WTC11 (cell line): ENCODE data around the gene IL26. TPM values are rescaled to one million over a fixed set of nuclear protein-coding genes. Genes with fewer than 3 reads are reported as not detected.

ENCODE experiments used
- ATAC-seq: fragments of 200-7000 bp; cut with Tn5 transposase; 2 replicates; pipeline ENCODE4 v1.10.0; 2021; ENCODE audit warnings: mild to moderate bottlenecking, moderate library complexity
- CTCF ChIA-PET: fragments of 300-600 bp; sonication (Branson Sonifier 250); formaldehyde crosslinking; loops from one replicate; lab custom pipeline; 2021; ENCODE audit warnings: antibody characterized with exemption; lab: Charles Lee
- POLR2A ChIA-PET: fragments of 350-600 bp; sonication (Branson Sonifier 250); formaldehyde crosslinking; loops from one replicate; lab custom pipeline; 2021; ENCODE audit warnings: antibody characterized with exemption; lab: Charles Lee
- DNase-seq: peaks from one replicate; pipeline ENCODE4 v3.0.0; 2021; ENCODE audit warnings: low spot score
- H3K27ac Mint-ChIP-seq: 2 replicates; pipeline ENCODE4 v1.8.0; 2021; ENCODE audit warnings: mixed read lengths
- H3K27me3 Mint-ChIP-seq: 2 replicates; pipeline ENCODE4 v1.8.0; 2021; ENCODE audit warnings: low read depth, mild to moderate bottlenecking, moderate library complexity, mixed read lengths
- H3K36me3 Mint-ChIP-seq: 2 replicates; pipeline ENCODE4 v1.8.0; 2021; ENCODE audit warnings: mixed read lengths
- H3K4me1 Mint-ChIP-seq: 2 replicates; pipeline ENCODE4 v1.8.0; 2022; ENCODE audit warnings: mixed read lengths
- H3K4me3 Mint-ChIP-seq: 2 replicates; pipeline ENCODE4 v1.8.0; 2021; ENCODE audit warnings: mild to moderate bottlenecking, moderate library complexity, mixed read lengths
- H3K9me3 Mint-ChIP-seq: 2 replicates; pipeline ENCODE4 v1.8.0; 2021; ENCODE audit warnings: mixed read lengths
- ARID4B ChIP-seq: sonication (generic); formaldehyde crosslinking; IDR thresholded peaks from 2 replicates; pipeline ENCODE4 v1.8.0; 2023; ENCODE audit warnings: missing genetic modification reagents, mild to moderate bottlenecking, borderline replicate concordance
- CREB1 ChIP-seq: sonication (generic); formaldehyde crosslinking; IDR thresholded peaks from 2 replicates; pipeline ENCODE4 v1.8.0; 2023; ENCODE audit warnings: mild to moderate bottlenecking, missing genetic modification reagents
- CREM ChIP-seq: sonication (generic); formaldehyde crosslinking; IDR thresholded peaks from 2 replicates; pipeline ENCODE4 v1.8.1; 2022; ENCODE audit warnings: mild to moderate bottlenecking, missing genetic modification reagents, moderate library complexity
- CTCF ChIP-seq: fragments of 200-600 bp; IDR thresholded peaks from 2 replicates; pipeline ENCODE4 v1.8.0; 2022; ENCODE audit warnings: antibody characterized with exemption
- FOXK1 ChIP-seq: sonication (generic); formaldehyde crosslinking; IDR thresholded peaks from 2 replicates; pipeline ENCODE4 v1.8.0; 2022; ENCODE audit warnings: mild to moderate bottlenecking, moderate library complexity, missing genetic modification reagents
- HMGXB4 ChIP-seq: sonication (generic); formaldehyde crosslinking; IDR thresholded peaks from 2 replicates; pipeline ENCODE4 v1.8.1; 2023; ENCODE audit warnings: mild to moderate bottlenecking, moderate library complexity, missing genetic modification reagents
- JUN ChIP-seq: sonication (generic); formaldehyde crosslinking; IDR thresholded peaks from 2 replicates; pipeline ENCODE4 v1.8.0; 2023; ENCODE audit warnings: mild to moderate bottlenecking, missing genetic modification reagents
- KAT7 ChIP-seq: sonication (generic); formaldehyde crosslinking; IDR thresholded peaks from 2 replicates; pipeline ENCODE4 v1.8.1; 2023; ENCODE audit warnings: missing genetic modification reagents, mild to moderate bottlenecking, borderline replicate concordance
- NFE2L1 ChIP-seq: sonication (generic); formaldehyde crosslinking; IDR thresholded peaks from 2 replicates; pipeline ENCODE4 v1.8.1; 2023; ENCODE audit warnings: missing genetic modification reagents
- NR1H2 ChIP-seq: sonication (generic); formaldehyde crosslinking; IDR thresholded peaks from 2 replicates; pipeline ENCODE4 v1.9.0; 2021; ENCODE audit warnings: mild to moderate bottlenecking, moderate library complexity, missing genetic modification reagents
- NR2C2 ChIP-seq: sonication (generic); formaldehyde crosslinking; IDR thresholded peaks from 2 replicates; pipeline ENCODE4 v1.8.0; 2022; ENCODE audit warnings: mild to moderate bottlenecking, missing genetic modification reagents
- PRRX2 ChIP-seq: fragments of 250-450 bp; sonication (Bioruptor Pico); IDR thresholded peaks from 2 replicates; pipeline ENCODE4 v1.8.0; 2021; ENCODE audit warnings: mild to moderate bottlenecking
- RELA ChIP-seq: sonication (generic); formaldehyde crosslinking; IDR thresholded peaks from 2 replicates; pipeline ENCODE4 v1.8.1; 2022; ENCODE audit warnings: missing genetic modification reagents, mild to moderate bottlenecking, borderline replicate concordance
- SOX15 ChIP-seq: fragments of 250-450 bp; sonication (Bioruptor Pico); IDR thresholded peaks from 2 replicates; pipeline ENCODE4 v1.9.0; 2021; ENCODE audit warnings: mild to moderate bottlenecking
- TP53 ChIP-seq: sonication (generic); formaldehyde crosslinking; IDR thresholded peaks from 2 replicates; pipeline ENCODE4 v1.8.1; 2023; ENCODE audit warnings: mild to moderate bottlenecking, missing genetic modification reagents
- ZBTB21 ChIP-seq: sonication (generic); formaldehyde crosslinking; IDR thresholded peaks from 2 replicates; pipeline ENCODE4 v1.8.1; 2023; ENCODE audit warnings: mild to moderate bottlenecking, missing genetic modification reagents, borderline replicate concordance
- ZNF138 ChIP-seq: sonication (generic); formaldehyde crosslinking; conservative IDR thresholded peaks from 2 replicates; pipeline ENCODE4 v1.8.1; 2022; ENCODE audit warnings: mild to moderate bottlenecking, moderate library complexity, missing genetic modification reagents
- ZNF232 ChIP-seq: sonication (generic); formaldehyde crosslinking; IDR thresholded peaks from 2 replicates; pipeline ENCODE4 v1.8.0; 2022; ENCODE audit warnings: mild to moderate bottlenecking, missing genetic modification reagents
- ZNF423 ChIP-seq: fragments of 250-450 bp; sonication (Bioruptor Pico); IDR thresholded peaks from 2 replicates; pipeline ENCODE4 v2.1.2; 2022; ENCODE audit warnings: mild to moderate bottlenecking, moderate library complexity
- total RNA-seq: library from RNA; stranded (reverse); gene quantifications from 3 replicates; pipeline ENCODE4 v1.2.3, GENCODE V29; 2021

Gene IL26
- total RNA-seq, 1 experiment from 2014 or later = not detected

GRCh38 chr12:68271346-68271745, 45.7 kb upstream of the IL26 start:
- Mint-ChIP-seq H3K36me3 (no peaks in the 10 kb centered on the region), H3K9me3 (no peaks in the 10 kb centered on the region), H3K27ac (no peak overlapping the region), H3K4me1 (no peaks in the 10 kb centered on the region; the same call in 1 of the 2 replicates), H3K27me3 (no peaks in the 10 kb centered on the region), H3K4me3 (no peak overlapping the region)
- TF ChIP-seq KAT7 (CRISPR knock-in tag) = no peak
- no peak for TF ChIP-seq PRRX2 (CRISPR knock-in tag)
- TF ChIP-seq CTCF = no peak
- ChIA-PET POLR2A (interaction anchor here (0.6 kb wide), 1 partner anchor 21 kb away, joined by 3 read pairs; no protein-coding TSS in a partner anchor), CTCF (interaction anchor here (1.1 kb wide), 1 partner anchor 113 kb away, joined by 3 read pairs; no protein-coding TSS in a partner anchor)
- no peak for DNase-seq
- no peak for ATAC-seq

- ChIA-PET CTCF (no interaction called here), POLR2A (no interaction called here)
- no peaks in the 10 kb centered on the region for H3K27me3 Mint-ChIP-seq
- ATAC-seq (no peak), DNase-seq (no peak)
- H3K36me3 Mint-ChIP-seq = no peaks in the 10 kb centered on the region
- no peaks in the 10 kb centered on the region for H3K9me3 Mint-ChIP-seq
- H3K4me1 Mint-ChIP-seq = no peaks in the 10 kb centered on the region
- no peak for TF ChIP-seq NFE2L1 (CRISPR knock-in tag)
- TF ChIP-seq ZNF423 (CRISPR knock-in tag) = no peak
- no peak for TF ChIP-seq NR2C2 (CRISPR knock-in tag)
- no peak for TF ChIP-seq CREB1 (CRISPR knock-in tag)
- no peak for TF ChIP-seq ZNF138
- TF ChIP-seq RELA (CRISPR knock-in tag) = no peak
- no peak for TF ChIP-seq ARID4B
- TF ChIP-seq ZBTB21 (CRISPR knock-in tag) = no peak
- TF ChIP-seq CTCF = no peak
- no peak for TF ChIP-seq HMGXB4
- TF ChIP-seq JUN (CRISPR knock-in tag) = no peak
- no peak for TF ChIP-seq FOXK1
- no peak for TF ChIP-seq ZNF232 (CRISPR knock-in tag)
- TF ChIP-seq KAT7 (CRISPR knock-in tag) = no peak
- no peak for TF ChIP-seq TP53
- no peak for TF ChIP-seq NR1H2 (CRISPR knock-in tag)
- TF ChIP-seq CREM (CRISPR knock-in tag) = no peak
- TF ChIP-seq SOX15 = no peak
- no peak overlapping the region for H3K27ac Mint-ChIP-seq
- no peak overlapping the region for H3K4me3 Mint-ChIP-seq
Measured at GRCh38 chr12:68270358-68270757, 44.7 kb upstream of the IL26 start.
